GM12892 (cell line): ENCODE measurements around the gene KIF24.

Experiments used
- POLR2A ChIP-seq: IDR thresholded peaks from 2 replicates; pipeline ENCODE4 v1.6.1; 2011; ENCODE audit warnings: low read depth, low read length, control low read depth
- POLR2AphosphoS5 ChIP-seq: IDR thresholded peaks from 2 replicates; pipeline ENCODE4 v1.6.1; 2011; ENCODE audit warnings: low read depth, low read length, control low read depth

DNA sequence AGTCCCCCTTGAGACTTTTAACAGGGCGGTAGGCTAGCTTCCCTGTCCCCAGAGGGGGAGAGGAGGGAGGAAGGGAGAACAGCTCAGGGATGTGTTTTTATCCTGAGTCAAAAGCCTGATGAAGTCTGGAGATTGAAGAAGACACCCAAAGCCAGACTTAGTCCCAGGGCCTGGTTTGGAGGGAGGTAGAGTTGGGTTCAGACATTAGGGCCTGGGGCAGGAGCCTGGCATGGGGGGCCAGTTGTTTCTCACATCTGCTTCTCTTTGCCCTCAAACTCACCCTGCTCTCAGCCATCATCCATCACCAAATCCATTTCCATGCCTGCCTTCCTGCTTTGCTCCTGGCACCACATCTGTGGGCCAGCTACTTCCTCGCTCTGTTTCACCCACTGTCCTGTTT, 44.7 kb upstream of the KIF24 start:
- TF ChIP-seq POLR2A, result no peak
- no peak for TF ChIP-seq POLR2AphosphoS5
